Heart left ventricle (tissue), 13 donors: Measurements from ENCODE around the gene AIG1.

ENCODE experiments used
- CTCF ChIP-seq, 12 donors: fragments of 200-600 bp; sonication (generic) in 4 of 12; IDR thresholded peaks; one replicate each; pipeline versions ENCODE4 v1.5.0 to v1.8.0; 2018 to 2022; ENCODE audit warnings: antibody characterized with exemption in 12 of 12, mild to moderate bottlenecking in 5 of 12
- POLR2A ChIP-seq, 2 donors: fragments of 450-650 bp; IDR thresholded peaks; one replicate each; pipeline ENCODE4 v1.6.1; 2017; ENCODE audit warnings: antibody characterized with exemption in 2 of 2, mild to moderate bottlenecking in 2 of 2, moderate library complexity in 2 of 2
- donor health status: ischemic (EF 13 %, LVEDD 7.1; RV severe dilation, severe dysfunction).
- donor health status: DM: no; HTN: yes; CAD: no.
- donor health status: DM: no; HTN: no; CAD: no.
- donor health status: ischemic (EF 25% LVEDD 6.9; RV normal size, moderate dysfunction).
- donor health status: ischemic (EF 25% LVEDD 5.7; RV mildly dilated, moderate dysfunction).
- donor health status: ischemic (EF 35%, LVEDD 5.7; RV mildly dilated, moderate dysfunction).
- donor health status: nonischemic (EF 11% LVEDD 7.7; RV severe dilation, severe dysfunction).
- donor health status: DM: yes; HTN: yes; CAD: no.
- donor health status: PGD.
- donor health status: ischemic (EF 29% LVEDD 5.4; RV normal size, mild dysfunction).
- donor health status: nonischemic (EF 23%, LVEDD 6.1; RV moderate dilation, normal function).

GRCh38 chr6:143167224-143167623 lies 106.5 kb downstream of the AIG1 start:
- TF ChIP-seq POLR2A (IDR thresholded peaks at IDR 0.05) (no peak), CTCF (IDR thresholded peaks at IDR 0.05) (no peak)
